GM18526 (cell line): ENCODE data around the gene TOLLIP.

Source experiments
- POLR2A ChIP-seq: IDR thresholded peaks from 3 replicates; pipeline ENCODE4 v1.6.1; 2011; ENCODE audit not compliant: insufficient read length; ENCODE audit errors: extremely low read depth

Gene TOLLIP

DNA sequence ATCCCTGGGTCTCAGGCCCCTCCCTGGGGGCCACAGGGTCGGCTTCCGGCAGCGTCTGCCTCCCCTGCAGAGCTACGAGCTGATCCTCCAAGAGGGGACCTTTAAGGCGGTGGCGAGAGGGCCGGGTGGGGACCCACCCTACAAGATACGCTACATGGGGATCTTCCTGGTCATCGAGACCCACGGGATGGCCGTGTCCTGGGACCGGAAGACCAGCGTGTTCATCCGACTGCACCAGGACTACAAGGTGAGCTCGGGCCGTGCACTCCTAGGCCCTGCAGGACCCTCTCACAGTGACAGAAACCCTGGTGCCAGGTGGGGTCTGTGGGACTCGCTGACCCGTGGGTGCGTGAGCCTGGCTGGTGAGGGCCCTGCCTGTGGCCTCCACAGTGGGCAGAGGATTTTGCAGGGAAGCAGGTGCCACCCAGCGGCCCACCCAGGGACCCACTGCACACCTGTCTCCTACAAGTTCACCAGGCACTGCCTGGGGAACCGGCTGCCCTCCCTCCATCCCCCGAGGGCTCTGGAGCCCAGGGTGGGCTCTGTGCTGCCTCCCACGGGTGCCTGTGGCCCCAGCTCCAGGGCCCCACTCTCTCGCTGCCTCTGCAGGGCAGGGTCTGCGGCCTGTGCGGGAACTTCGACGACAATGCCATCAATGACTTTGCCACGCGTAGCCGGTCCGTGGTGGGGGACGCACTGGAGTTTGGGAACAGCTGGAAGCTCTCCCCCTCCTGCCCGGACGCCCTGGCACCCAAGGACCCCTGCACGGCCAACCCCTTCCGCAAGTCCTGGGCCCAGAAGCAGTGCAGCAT is 72.9 kb downstream of the TOLLIP start:
- no peak for TF ChIP-seq POLR2A

- no peak for TF ChIP-seq POLR2A
These were observed 73.5 kb downstream of the TOLLIP start for GRCh38 chr11:1235901-1236315.

DNA sequence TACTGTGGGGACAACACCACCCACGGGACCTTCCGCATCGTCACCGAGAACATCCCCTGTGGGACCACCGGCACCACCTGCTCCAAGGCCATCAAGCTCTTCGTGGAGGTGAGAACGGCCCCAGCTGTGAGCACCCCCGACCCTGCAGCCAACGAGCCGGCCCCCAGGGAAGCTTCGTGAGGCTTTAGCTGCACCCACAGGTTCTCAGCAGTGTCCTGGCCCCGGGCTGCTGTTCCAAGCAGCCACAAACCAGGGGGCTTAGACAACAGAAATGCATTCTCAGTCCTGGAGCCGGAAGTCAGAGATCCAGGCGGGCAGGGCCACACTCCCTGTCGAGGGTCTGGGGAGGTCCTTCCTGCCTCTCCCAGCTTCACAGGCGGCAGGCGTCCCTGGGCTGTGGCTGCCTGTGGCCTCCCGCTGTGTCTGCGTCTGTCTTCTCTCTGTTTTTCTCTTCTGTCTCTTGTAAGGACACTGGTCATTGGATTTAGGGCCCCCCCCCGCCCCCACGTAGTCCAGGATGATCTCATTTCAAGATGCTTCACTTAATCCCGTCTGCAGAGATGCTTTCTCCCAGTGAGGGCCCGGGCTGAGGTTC is 74.0 kb downstream of the TOLLIP start:
- TF ChIP-seq POLR2A = no peak

DNA sequence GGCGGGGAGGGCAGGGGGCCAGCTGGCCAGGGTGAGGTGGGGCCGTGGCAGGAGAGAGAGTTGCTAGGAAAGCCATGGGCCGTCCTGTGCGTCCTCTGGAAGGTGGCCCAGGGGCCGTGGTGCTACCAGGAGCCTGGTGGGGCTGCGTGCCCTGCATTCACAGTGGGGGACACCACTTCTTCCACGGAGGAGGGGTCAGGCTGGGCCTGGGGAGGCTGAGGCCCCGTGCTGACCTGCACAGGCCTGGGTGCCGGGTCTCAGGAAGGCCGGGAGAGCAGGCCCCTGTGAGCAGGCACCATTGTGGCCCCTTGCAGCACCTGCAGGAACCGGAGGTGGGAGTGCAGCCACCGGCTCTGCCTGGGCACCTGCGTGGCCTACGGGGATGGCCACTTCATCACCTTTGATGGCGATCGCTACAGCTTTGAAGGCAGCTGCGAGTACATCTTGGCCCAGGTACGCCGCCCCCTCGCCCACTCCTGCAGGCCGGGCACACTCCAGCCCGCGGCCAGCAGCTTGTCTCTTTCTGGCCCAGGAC is 74.6 kb downstream of the TOLLIP start:
- no peak for TF ChIP-seq POLR2A

GRCh38 chr11:1234054-1234720 is 75.2 kb downstream of the TOLLIP start:
- TF ChIP-seq POLR2A = no peak

DNA sequence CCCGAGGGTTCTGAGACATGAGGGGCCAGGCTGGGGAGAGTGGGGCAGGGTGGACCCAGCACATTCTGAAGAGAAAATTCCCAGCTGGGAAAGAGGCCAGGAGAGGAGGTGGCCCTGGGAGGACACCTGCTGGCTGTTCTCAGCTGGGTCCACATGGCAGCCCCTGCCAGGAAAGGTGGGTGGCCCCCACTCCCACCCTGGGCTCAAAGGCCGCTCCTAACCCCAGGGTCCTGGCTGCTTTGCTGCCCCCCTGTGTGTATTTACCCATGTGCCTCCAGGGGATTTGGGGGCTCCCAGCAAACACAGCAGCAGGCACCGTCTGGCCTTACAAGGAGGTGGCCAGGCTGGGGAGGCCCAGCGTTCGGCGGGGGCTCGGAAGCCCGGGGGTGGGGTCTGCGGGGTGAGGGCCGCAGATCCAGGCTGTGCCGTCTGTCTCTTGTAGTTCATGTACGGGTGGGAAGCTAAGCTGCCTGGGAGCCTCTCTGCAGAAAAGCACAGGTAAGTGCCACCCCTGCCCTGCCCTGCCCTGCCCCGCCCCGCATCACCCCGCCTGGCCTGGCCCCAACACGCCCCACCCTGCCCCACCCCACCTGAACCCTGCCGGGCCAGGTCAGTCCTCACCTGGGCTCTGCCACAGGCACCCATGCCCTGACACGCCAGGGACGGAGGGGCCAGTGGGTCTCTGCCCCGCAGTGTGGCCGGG is 75.9 kb downstream of the TOLLIP start:
- no peak for TF ChIP-seq POLR2A

DNA sequence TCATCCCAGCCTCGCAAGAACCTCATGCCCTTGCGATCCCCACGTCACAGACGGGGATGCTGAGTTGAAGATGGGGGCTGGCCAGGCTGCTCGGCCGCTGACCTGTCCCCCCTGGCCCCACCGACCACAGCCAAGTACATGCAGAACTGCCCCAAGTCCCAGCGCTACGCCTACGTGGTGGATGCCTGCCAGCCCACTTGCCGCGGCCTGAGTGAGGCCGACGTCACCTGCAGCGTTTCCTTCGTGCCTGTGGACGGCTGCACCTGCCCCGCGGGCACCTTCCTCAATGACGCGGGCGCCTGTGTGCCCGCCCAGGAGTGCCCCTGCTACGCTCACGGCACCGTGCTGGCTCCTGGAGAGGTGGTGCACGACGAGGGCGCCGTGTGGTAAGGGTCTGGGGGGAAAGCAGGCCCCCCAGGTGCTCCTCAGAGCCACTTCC is 76.5 kb downstream of the TOLLIP start:
- no peak for TF ChIP-seq POLR2A

- TF ChIP-seq POLR2A = no peak
These were observed 77.2 kb downstream of the TOLLIP start for GRCh38 chr11:1232021-1232882.

GRCh38 chr11:1231396-1232020 is 77.9 kb downstream of the TOLLIP start:
- TF ChIP-seq POLR2A = no peak

GRCh38 chr11:1230456-1231395 is 78.7 kb downstream of the TOLLIP start:
- TF ChIP-seq POLR2A = no peak

- no peak for TF ChIP-seq POLR2A
These were observed 79.3 kb downstream of the TOLLIP start for GRCh38 chr11:1230121-1230455.

DNA sequence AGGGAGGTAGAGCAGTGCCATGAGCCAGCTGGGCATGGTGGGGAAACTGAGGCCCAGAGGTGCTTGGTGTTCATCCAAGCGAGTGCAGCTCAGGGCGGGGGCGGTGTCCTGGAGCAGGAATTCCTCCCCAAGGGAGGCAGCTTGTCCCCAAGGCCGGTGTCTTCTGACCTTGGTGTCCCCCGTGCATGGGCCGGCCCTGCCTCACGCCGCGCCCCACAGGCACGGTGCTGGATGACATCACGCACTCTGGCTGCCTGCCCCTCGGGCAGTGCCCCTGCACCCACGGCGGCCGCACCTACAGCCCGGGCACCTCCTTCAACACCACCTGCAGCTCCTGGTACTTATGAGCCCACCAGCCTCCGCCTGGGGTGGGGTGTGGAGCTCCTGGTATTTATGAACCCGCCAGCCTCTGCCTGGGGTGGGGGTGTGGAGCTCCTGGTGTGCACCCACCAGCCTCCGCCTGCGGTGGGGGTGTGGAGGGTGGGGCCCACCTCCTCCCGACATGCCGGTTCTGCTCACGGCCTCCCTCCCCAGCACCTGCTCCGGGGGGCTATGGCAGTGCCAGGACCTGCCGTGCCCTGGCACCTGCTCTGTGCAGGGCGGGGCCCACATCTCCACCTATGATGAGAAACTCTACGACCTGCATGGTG is 79.8 kb downstream of the TOLLIP start:
- TF ChIP-seq POLR2A = no peak
